Cardiac fibroblast (primary cell): Measurements from ENCODE around the gene NUP214.

ENCODE experiments used
- DNase-seq, 2 donors: peaks; one replicate each; pipeline versions ENCODE4 v3.0.0 to v3.0.0-alpha.2; 2010; ENCODE audit warnings: low read depth in 2 of 2
- H3K4me3 ChIP-seq, 2 donors: replicated peaks in 1 of 2; 1 replicate in 1 of 2; 2 replicates in 1 of 2; pipeline ENCODE4 v1.5.1; 2011; ENCODE audit warnings: low read depth in 2 of 2, low read length in 2 of 2, mild to moderate bottlenecking in 2 of 2, moderate library complexity in 1 of 2
- CTCF ChIP-seq: IDR thresholded peaks from one replicate; pipeline ENCODE4 v1.5.1; 2011; ENCODE audit warnings: low read depth, mild to moderate bottlenecking, low read length, inconsistent platforms

NUP214 gene

GRCh38 chr9:131254626-131255025 lies 129.2 kb downstream of the NUP214 start:
- TF ChIP-seq CTCF: no peak
- no peak for DNase-seq
- H3K4me3 ChIP-seq: no peak overlapping the region

DNA sequence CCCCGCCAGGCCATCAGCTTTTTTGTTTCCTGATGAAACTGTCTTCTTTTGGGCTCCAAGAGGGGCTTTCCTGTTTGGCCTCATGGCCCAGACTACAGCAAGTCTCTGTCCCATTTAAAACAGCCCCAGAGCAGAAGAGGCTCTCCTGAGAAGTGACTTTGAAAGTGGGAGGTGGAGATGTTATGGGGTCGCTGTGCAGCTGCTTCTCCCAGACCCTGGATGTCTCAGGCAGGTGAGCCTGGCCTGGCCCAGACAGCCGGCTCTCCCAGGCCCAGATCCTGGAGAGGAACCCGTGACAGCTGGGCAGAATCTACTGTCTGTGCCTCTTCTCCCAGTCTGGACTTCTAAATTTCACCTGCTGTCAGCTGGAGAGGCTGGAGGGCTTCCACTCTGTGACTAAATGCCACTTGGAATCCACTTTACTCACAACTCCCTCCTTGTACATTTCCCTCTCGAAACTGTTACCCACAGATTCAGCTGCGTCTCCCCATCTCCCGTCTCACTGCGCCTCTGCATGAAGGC lies 130.4 kb downstream of the NUP214 start:
- no peak for DNase-seq
- no peak overlapping the region for H3K4me3 ChIP-seq
- no peak for TF ChIP-seq CTCF

GRCh38 chr9:131257266-131258025 lies 132.1 kb downstream of the NUP214 start:
- no peak for DNase-seq
- no peak for TF ChIP-seq CTCF
- no peak overlapping the region for H3K4me3 ChIP-seq

GRCh38 chr9:131258186-131258585 lies 132.8 kb downstream of the NUP214 start:
- no peak for TF ChIP-seq CTCF
- H3K4me3 ChIP-seq: no peak overlapping the region
- DNase-seq: no peak

DNA sequence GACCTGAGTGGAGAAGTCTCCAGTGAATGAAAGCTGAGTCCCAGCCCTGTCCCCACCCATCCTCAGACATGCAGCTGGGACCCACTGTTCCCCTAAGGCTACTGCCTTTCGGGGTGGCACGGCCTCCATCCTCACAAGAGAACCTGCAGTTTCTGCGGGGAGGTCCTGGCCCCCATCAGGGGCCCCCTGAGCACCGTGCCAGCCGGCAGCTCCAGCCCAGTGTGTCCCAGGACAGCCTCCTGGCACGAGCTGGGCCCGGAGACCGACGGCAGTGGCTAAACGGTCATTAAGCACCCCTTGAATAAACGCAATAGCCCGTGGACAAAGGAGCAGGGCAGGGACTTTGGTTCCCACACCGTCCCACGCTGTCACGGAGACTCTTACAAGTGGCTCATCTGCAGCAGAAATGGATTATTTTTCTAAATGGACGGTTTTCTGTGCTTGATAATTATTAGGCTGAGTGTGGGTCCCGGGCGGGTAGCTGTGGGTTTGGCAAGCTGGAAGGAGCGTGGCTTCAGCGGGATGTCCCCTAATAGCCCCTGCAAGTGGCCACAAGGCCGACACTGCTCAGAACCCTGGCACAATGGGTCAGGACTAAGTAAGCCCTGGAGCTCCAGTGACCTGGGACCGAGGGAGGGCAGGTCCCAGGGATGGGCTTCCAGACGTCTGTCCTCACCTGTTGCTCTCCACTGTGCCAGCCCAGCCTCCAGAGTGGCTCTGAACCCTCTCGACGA lies 133.5 kb downstream of the NUP214 start:
- no peak overlapping the region for H3K4me3 ChIP-seq
- DNase-seq: no peak
- no peak for TF ChIP-seq CTCF

GRCh38 chr9:131259432-131259898 lies 134.1 kb downstream of the NUP214 start:
- no peak for TF ChIP-seq CTCF
- no peak overlapping the region for H3K4me3 ChIP-seq
- DNase-seq: no peak
